ENCODE measurements around the gene CDK9. TPM values are rescaled to one million over a fixed set of nuclear protein-coding genes. Genes with fewer than 3 reads are reported as not detected.

CDK9 gene
- total and polyA plus RNA-seq, 10 of the 15 experiments (the other 5 are each of a cell fraction or from before 2014, with no cell fraction given) = 7.3 to 92.6 (median 51.6) TPM

DNA sequence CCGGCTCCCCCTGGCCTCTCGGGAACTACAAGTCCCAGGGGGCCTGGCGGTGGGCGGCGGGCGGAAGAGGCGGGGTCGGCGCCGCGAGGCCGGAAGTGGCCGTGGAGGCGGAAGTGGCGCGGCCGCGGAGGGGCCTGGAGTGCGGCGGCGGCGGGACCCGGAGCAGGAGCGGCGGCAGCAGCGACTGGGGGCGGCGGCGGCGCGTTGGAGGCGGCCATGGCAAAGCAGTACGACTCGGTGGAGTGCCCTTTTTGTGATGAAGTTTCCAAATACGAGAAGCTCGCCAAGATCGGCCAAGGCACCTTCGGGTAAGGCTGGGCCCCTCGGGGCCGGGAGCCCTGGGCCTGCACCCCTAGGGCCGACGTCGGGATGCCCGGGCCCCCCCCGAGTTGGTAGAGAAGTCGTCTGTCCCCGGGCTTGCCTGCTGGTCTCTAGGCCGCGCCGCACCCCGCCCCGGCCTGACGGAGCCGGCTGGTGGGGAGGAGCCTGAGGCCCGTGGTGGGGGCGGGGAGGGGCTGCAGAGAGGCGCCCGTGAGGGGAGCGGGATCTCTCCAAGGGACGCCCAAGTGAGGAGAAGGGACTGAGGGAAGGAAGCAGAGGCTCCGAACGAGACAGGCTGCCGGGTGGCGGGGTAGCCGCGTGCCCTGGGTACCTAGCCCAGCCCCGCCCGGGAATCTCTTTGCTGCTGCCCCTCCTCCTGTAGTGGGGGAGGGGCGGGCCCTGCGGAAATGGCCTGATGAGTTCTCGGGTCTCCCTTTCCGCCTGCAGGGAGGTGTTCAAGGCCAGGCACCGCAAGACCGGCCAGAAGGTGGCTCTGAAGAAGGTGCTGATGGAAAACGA, at the start of gene CDK9 (continued):
- TF ChIP-seq, protein P1, sequence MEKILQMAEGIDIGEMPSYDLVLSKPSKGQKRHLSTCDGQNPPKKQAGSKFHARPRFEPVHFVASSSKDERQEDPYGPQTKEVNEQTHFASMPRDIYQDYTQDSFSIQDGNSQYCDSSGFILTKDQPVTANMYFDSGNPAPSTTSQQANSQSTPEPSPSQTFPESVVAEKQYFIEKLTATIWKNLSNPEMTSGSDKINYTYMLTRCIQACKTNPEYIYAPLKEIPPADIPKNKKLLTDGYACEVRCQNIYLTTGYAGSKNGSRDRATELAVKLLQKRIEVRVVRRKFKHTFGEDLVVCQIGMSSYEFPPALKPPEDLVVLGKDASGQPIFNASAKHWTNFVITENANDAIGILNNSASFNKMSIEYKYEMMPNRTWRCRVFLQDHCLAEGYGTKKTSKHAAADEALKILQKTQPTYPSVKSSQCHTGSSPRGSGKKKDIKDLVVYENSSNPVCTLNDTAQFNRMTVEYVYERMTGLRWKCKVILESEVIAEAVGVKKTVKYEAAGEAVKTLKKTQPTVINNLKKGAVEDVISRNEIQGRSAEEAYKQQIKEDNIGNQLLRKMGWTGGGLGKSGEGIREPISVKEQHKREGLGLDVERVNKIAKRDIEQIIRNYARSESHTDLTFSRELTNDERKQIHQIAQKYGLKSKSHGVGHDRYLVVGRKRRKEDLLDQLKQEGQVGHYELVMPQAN (conservative IDR thresholded peaks at IDR 0.05) = peak; percentile 76
- TF ChIP-seq NFYB (IDR thresholded peaks at IDR 0.05; ENCODE audit: insufficient read depth, low read depth, low read length) = no peak
- TF ChIP-seq CBX3 (IDR thresholded peaks at IDR 0.05; ENCODE audit: borderline replicate concordance, low read depth) = no peak
- TF ChIP-seq STAT3 (IDR thresholded peaks at IDR 0.05; ENCODE audit: low read depth, low read length) = no peak
- TF ChIP-seq GABPA (IDR thresholded peaks at IDR 0.05; ENCODE audit: low read depth) = no peak
- peak; percentile 68; the same call in 1 of the 2 replicates for TF ChIP-seq RB1 (IDR thresholded peaks at IDR 0.05; ENCODE audit: borderline replicate concordance)
- TF ChIP-seq E2F8 (IDR thresholded peaks at IDR 0.05; ENCODE audit: low read depth, partially characterized antibody) = no peak
- no peak for TF ChIP-seq ZNF622 (IDR thresholded peaks at IDR 0.05)
- TF ChIP-seq CREB1 (IDR thresholded peaks at IDR 0.05; ENCODE audit: low read depth) = no peak
- no peak for TF ChIP-seq SREBF2 (IDR thresholded peaks at IDR 0.05; ENCODE audit: low read length)
- no peak for TF ChIP-seq MTA3 (IDR thresholded peaks at IDR 0.05; ENCODE audit: borderline replicate concordance, low read length)
- peak; percentile 64; the same call in 1 of the 2 replicates for TF ChIP-seq TARDBP (IDR thresholded peaks at IDR 0.05; ENCODE audit: borderline replicate concordance)
- no peak for TF ChIP-seq SUPT20H (IDR thresholded peaks at IDR 0.05; ENCODE audit: borderline replicate concordance, control insufficient read depth, low read depth, low read length)
- TF ChIP-seq SIX5 (IDR thresholded peaks at IDR 0.05; ENCODE audit: low read depth, low read length, severe bottlenecking) = peak; percentile 82
- peak; percentile 18; the same call in 1 of the 2 replicates for TF ChIP-seq BACH1 (IDR thresholded peaks at IDR 0.05; ENCODE audit: borderline replicate concordance)
- TF ChIP-seq SP1 (IDR thresholded peaks at IDR 0.05; ENCODE audit: low read depth, low read length) = no peak
- TF ChIP-seq STAT1 (conservative IDR thresholded peaks at IDR 0.05) = 0 out of 2 replicates have a peak, but pooled peaks have one; percentile 28
- 0 out of 2 replicates have a peak, but pooled peaks have one; percentile 33 for TF ChIP-seq BRCA1 (IDR thresholded peaks at IDR 0.05; ENCODE audit: low read depth, low read length)
- TF ChIP-seq ZBED1 (IDR thresholded peaks at IDR 0.05; ENCODE audit: borderline replicate concordance) = no peak
- no peak for TF ChIP-seq HDAC2 (IDR thresholded peaks at IDR 0.05)
- no peak for TF ChIP-seq NFIC (IDR thresholded peaks at IDR 0.05; ENCODE audit: low read depth, low read length)
- TF ChIP-seq MYC (IDR thresholded peaks at IDR 0.05; ENCODE audit: insufficient read depth, insufficient read length, insufficient replicate concordance, low read length, severe bottlenecking) = no peak
- peak; percentile 46; the same call in 1 of the 2 replicates for TF ChIP-seq MXI1 (IDR thresholded peaks at IDR 0.05; ENCODE audit: low read depth, low read length)
- 0 out of 4 replicates have a peak, but pooled peaks of 1 of the 2 experiments have one; percentile 33 for TF ChIP-seq SRF (IDR thresholded peaks at IDR 0.05; ENCODE audit: low read depth in 2 of 2, low read length in 2 of 2)
- TF ChIP-seq POU2F2 (IDR thresholded peaks at IDR 0.05; ENCODE audit: borderline replicate concordance, low read depth, low read length) = no peak
- peak; percentile 55 for TF ChIP-seq NR2C1 (IDR thresholded peaks at IDR 0.05)
- 0 out of 2 replicates have a peak, but pooled peaks have one; percentile 42 for TF ChIP-seq ZNF207 (IDR thresholded peaks at IDR 0.05; ENCODE audit: borderline replicate concordance)
- peak; percentile 57; the same call in 1 of the 2 replicates for TF ChIP-seq ZNF217 (IDR thresholded peaks at IDR 0.05)
